H1 (cell line): ENCODE data around the gene APBA2. TPM values are rescaled to one million over a fixed set of nuclear protein-coding genes. Genes with fewer than 3 reads are reported as not detected.

Experiments used
- BACH1 ChIP-seq: IDR thresholded peaks from 2 replicates; pipeline ENCODE4 v1.6.1; 2012; ENCODE audit warnings: low read length, improper control_type of control experiment
- EGR1 ChIP-seq: IDR thresholded peaks from 2 replicates; pipeline ENCODE4 v1.6.1; 2011; ENCODE audit warnings: low read depth, low read length, borderline replicate concordance
- EZH2 ChIP-seq: fragments of 200-600 bp; sonication (generic); IDR thresholded peaks from 2 replicates; pipeline ENCODE4 v1.7.1; 2012; ENCODE audit warnings: low read depth, mild to moderate bottlenecking, moderate library complexity, low read length, inconsistent platforms; ENCODE audit not compliant: severe bottlenecking
- FOSL1 ChIP-seq: IDR thresholded peaks from 2 replicates; pipeline ENCODE4 v1.6.1; 2011; ENCODE audit warnings: mild to moderate bottlenecking, low read depth, low read length, moderate library complexity; ENCODE audit not compliant: insufficient read depth
- MAFK ChIP-seq: IDR thresholded peaks from 2 replicates; pipeline ENCODE4 v1.6.1; 2012; ENCODE audit warnings: low read depth, mild to moderate bottlenecking, improper control_type of control experiment, low read length
- NRF1 ChIP-seq: IDR thresholded peaks from 2 replicates; pipeline ENCODE4 v1.6.1; 2011; ENCODE audit warnings: mild to moderate bottlenecking, low read depth, low read length, improper control_type of control experiment
- POU5F1 ChIP-seq: IDR thresholded peaks from 2 replicates; pipeline ENCODE4 v1.6.1; 2011; ENCODE audit warnings: low read depth, mild to moderate bottlenecking, low read length, moderate library complexity
- RAD21 ChIP-seq, 2 experiments: IDR thresholded peaks in 1 of 2; conservative IDR thresholded peaks in 1 of 2; 2 replicates each; pipeline ENCODE4 v1.6.1; 2011; ENCODE audit warnings: low read depth in 2 of 2, low read length in 2 of 2, improper control_type of control experiment in 1 of 2, inconsistent platforms in 1 of 2, mild to moderate bottlenecking in 1 of 2, moderate library complexity in 1 of 2
- SAP30 ChIP-seq: fragments of 300-600 bp; sonication (generic); IDR thresholded peaks from 2 replicates; pipeline ENCODE4 v1.7.1; 2012; ENCODE audit warnings: low read length, moderate library complexity, mild to moderate bottlenecking, inconsistent platforms; ENCODE audit not compliant: insufficient read depth, insufficient replicate concordance
- YY1 ChIP-seq: IDR thresholded peaks from 2 replicates; pipeline ENCODE4 v1.6.1; 2011; ENCODE audit warnings: low read depth, mild to moderate bottlenecking, low read length
- polyA plus RNA-seq, 7 experiments: library from polyadenylated mRNA; depleted of rRNA in 3 of 7; stranded (reverse) in 5 of 7; unstranded in 2 of 7; fragments of >200 nt in 5 of 7; fragments of 200-250 nt in 2 of 7; gene quantifications; 1 replicate in 5 of 7; 2 replicates in 1 of 7; 4 replicates in 1 of 7; pipeline versions ENCODE4 v1.2.1 to v1.2.3, GENCODE V29; 2011 to 2013; ENCODE audit warnings: missing spikeins in 2 of 7, mixed read lengths in 2 of 7
- total RNA-seq: library from RNA; stranded (reverse); fragmentation: NEBNext Ultra II Directional; extraction: Animal tissue kit (Norgen Biotek cat#: 25700); gene quantifications from 2 replicates; pipeline ENCODE4 v1.2.1, GENCODE V29; 2021

The APBA2 gene
- total and polyA plus RNA-seq, 2 of the 8 experiments (the other 6 are each of a cell fraction or from before 2014, with no cell fraction given), result 15.5 to 19.0 TPM

DNA sequence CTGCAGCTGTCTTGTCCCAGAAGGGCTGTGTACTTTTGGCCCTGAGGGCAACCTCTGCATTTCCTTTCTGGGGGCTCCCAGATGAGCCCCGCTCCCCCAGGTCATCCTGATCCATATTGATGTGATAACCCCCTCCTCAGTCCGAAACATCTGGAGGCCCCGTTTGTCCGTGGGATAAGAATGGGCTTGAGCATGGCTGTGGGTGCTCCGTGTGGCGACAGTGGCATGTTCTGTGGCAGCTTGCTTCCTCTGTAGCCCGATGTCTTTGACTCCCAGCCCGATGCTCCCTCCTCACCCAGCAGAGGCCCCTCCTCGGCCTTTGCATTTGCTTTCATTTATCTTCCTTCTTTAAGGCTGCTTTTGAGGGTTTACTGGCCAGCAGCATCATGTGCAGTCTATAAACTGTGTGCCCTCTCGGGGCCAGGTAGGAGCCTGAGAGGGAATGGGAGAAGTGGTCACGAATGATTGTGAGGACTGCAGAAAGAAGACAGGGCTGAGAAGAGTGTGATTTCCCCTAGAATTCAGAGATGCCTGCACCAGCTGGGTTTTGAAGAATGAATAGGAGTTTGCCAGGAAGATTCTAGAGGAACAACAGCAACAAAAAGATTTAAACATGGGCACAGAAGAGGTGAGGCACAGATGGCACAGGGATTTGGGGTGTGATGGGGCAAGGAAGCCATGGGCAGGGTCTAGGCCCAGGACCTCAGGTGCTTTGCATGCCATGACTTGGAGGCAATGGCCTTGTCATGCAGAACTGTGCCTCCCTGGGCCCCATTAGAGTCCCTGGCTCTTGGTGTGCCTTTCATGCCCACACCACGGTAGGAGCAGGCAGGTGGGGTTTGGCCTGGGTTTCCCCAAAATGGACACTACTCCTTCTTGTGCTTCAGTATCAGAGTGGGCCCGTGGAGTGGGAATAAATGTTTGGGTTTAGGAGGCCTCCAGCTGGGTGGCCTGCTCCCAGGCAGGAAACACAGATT lies 34.2 kb downstream of the APBA2 start (continued):
- TF ChIP-seq SAP30 (no peak), MAFK (no peak), NRF1 (no peak), FOSL1 (no peak), EZH2 (no peak), RAD21 (IDR thresholded peaks at IDR 0.05 in 1 of 2, conservative IDR thresholded peaks at IDR 0.05 in 1 of 2; ENCODE audit: low read depth in 2 of 2, low read length in 2 of 2) (no peak), EGR1 (no peak), BACH1 (no peak), YY1 (no peak), POU5F1 (no peak)
